H1 (cell line): ENCODE measurements around the gene TBC1D23. TPM values are rescaled to one million over a fixed set of nuclear protein-coding genes. Genes with fewer than 3 reads are reported as not detected.
"Not testable (repeated sequence)": the region's sequence is repeated elsewhere in the genome, so short reads cannot be mapped to it uniquely, and the experiment has no call there.

ENCODE experiments used
- CTCF ChIA-PET: fragments of 300-600 bp; sonication (Branson Sonifier 250); formaldehyde crosslinking; loops from one replicate; lab custom pipeline; 2021; ENCODE audit not compliant: partially characterized antibody; lab: Charles Lee
- POLR2A ChIA-PET: fragments of 300-600 bp; sonication (Branson Sonifier 250); formaldehyde crosslinking; loops from one replicate; lab custom pipeline; 2021; ENCODE audit warnings: inconsistent platforms; ENCODE audit not compliant: partially characterized antibody; lab: Charles Lee
- DNase-seq, 2 experiments: peaks; one replicate each; pipeline versions ENCODE4 v3.0.0 to v3.0.0-alpha.2; 2010 to 2022; ENCODE audit warnings: low spot score in 2 of 2, low read depth in 1 of 2, mixed read lengths in 1 of 2
- FAIRE-seq: peaks from 2 replicates; lab custom pipeline; 2011; peaks lifted over from hg19 to GRCh38; lab: Jason Lieb, UNC
- H2AFZ ChIP-seq: 2 replicates; pipeline ENCODE4 v1.8.1; 2012; ENCODE audit warnings: low read length, inconsistent platforms
- H2AK5ac ChIP-seq: 2 replicates; pipeline ENCODE4 v1.6.1; 2013; ENCODE audit warnings: low read depth, low read length
- H2BK120ac ChIP-seq: replicated peaks from 2 replicates; pipeline ENCODE3; 2013; ENCODE audit warnings: low read depth, low read length, inconsistent platforms
- H2BK12ac ChIP-seq: 2 replicates; pipeline ENCODE4 v1.6.1; 2013; ENCODE audit warnings: low read depth, low read length
- H2BK15ac ChIP-seq: 2 replicates; pipeline ENCODE4 v1.6.1; 2013; ENCODE audit warnings: low read length
- H2BK20ac ChIP-seq: 2 replicates; pipeline ENCODE4 v1.6.1; 2013; ENCODE audit warnings: low read length
- H2BK5ac ChIP-seq: 2 replicates; pipeline ENCODE4 v1.6.1; 2013; ENCODE audit warnings: low read depth, low read length
- H3K14ac ChIP-seq: 2 replicates; pipeline ENCODE4 v1.6.1; 2013; ENCODE audit warnings: inconsistent platforms; ENCODE audit not compliant: insufficient read length
- H3K18ac ChIP-seq: 2 replicates; pipeline ENCODE4 v1.6.1; 2013; ENCODE audit warnings: low read length; ENCODE audit errors: extremely low read depth
- H3K23ac ChIP-seq: 2 replicates; pipeline ENCODE4 v1.6.1; 2013; ENCODE audit warnings: inconsistent platforms; ENCODE audit not compliant: insufficient read length
- H3K23me2 ChIP-seq: 2 replicates; pipeline ENCODE4 v1.6.1; 2013; ENCODE audit warnings: low read depth, low read length
- H3K27ac ChIP-seq: 2 replicates; pipeline ENCODE4 v1.6.1; 2011; ENCODE audit warnings: low read depth, low read length, inconsistent platforms
- H3K27me3 ChIP-seq, 4 experiments: replicated peaks in 1 of 4; 1 replicate in 1 of 4; 2 replicates in 3 of 4; pipeline versions ENCODE4 v1.6.1 to v1.8.1; 2011 to 2013; ENCODE audit warnings: low read length in 3 of 4, mild to moderate bottlenecking in 3 of 4, inconsistent platforms in 2 of 4, mixed read lengths in 2 of 4, moderate library complexity in 1 of 4; ENCODE audit not compliant: control insufficient read depth in 3 of 4, insufficient read depth in 3 of 4; ENCODE audit errors: extremely low read depth in 1 of 4
- H3K36me3 ChIP-seq, 4 experiments: 2 replicates each; pipeline versions ENCODE4 v1.6.1 to v1.8.1; 2011 to 2013; ENCODE audit warnings: mild to moderate bottlenecking in 4 of 4, low read length in 3 of 4, moderate library complexity in 2 of 4, control low read depth in 1 of 4, inconsistent platforms in 1 of 4; ENCODE audit not compliant: insufficient read depth in 4 of 4, control insufficient read depth in 2 of 4
- H3K4ac ChIP-seq: replicated peaks from 2 replicates; pipeline ENCODE3; 2013; ENCODE audit warnings: low read length, low read depth, mixed read lengths, inconsistent platforms; ENCODE audit not compliant: insufficient read length
- H3K4me1 ChIP-seq, 4 experiments: replicated peaks in 1 of 4; 1 replicate in 1 of 4; 2 replicates in 3 of 4; pipeline versions ENCODE4 v1.6.1 to v1.8.1; 2011 to 2013; ENCODE audit warnings: low read length in 3 of 4, inconsistent platforms in 2 of 4, mixed read lengths in 1 of 4; ENCODE audit not compliant: insufficient read depth in 4 of 4, control insufficient read depth in 3 of 4
- H3K4me2 ChIP-seq, 2 experiments: 2 replicates each; pipeline versions ENCODE4 v1.6.1 to v1.8.1; 2011 to 2013; ENCODE audit warnings: low read depth in 2 of 2, low read length in 2 of 2, control low read depth in 1 of 2, inconsistent platforms in 1 of 2, mild to moderate bottlenecking in 1 of 2; ENCODE audit not compliant: insufficient read depth in 1 of 2
- H3K4me3 ChIP-seq, 4 experiments: fragments of 200-600, 300-600 bp in 1 of 4; sonication (generic), shearing (Covaris generic), sonication (Bioruptor Twin) in 1 of 4; 2 replicates each; pipeline versions ENCODE4 v1.5.1 to v1.8.1; 2011 to 2016; ENCODE audit warnings: low read length in 4 of 4, low read depth in 3 of 4, control low read depth in 2 of 4, inconsistent platforms in 2 of 4, mild to moderate bottlenecking in 2 of 4, mixed read lengths in 1 of 4, moderate library complexity in 1 of 4; ENCODE audit not compliant: insufficient read depth in 2 of 4; ENCODE audit errors: extremely low read depth in 1 of 4
- H3K56ac ChIP-seq: replicated peaks from 2 replicates; pipeline ENCODE3; 2013; ENCODE audit warnings: low read depth, mild to moderate bottlenecking, mixed read lengths, low read length, inconsistent platforms; ENCODE audit not compliant: insufficient read length
- H3K79me1 ChIP-seq: 2 replicates; pipeline ENCODE4 v1.6.1; 2013; ENCODE audit warnings: low read depth, low read length, control low read depth
- H3K79me2 ChIP-seq, 2 experiments: 2 replicates each; pipeline versions ENCODE4 v1.6.1 to v1.8.1; 2012 to 2013; ENCODE audit warnings: low read length in 2 of 2, mild to moderate bottlenecking in 2 of 2, inconsistent platforms in 1 of 2; ENCODE audit not compliant: insufficient read depth in 2 of 2, control insufficient read depth in 1 of 2
- H3K9ac ChIP-seq, 4 experiments: replicated peaks in 1 of 4; 1 replicate in 1 of 4; 2 replicates in 3 of 4; pipeline versions ENCODE4 v1.6.1 to v1.8.1; 2011 to 2013; ENCODE audit warnings: low read depth in 3 of 4, low read length in 3 of 4, control low read depth in 2 of 4, mild to moderate bottlenecking in 2 of 4, moderate library complexity in 2 of 4, inconsistent platforms in 1 of 4; ENCODE audit errors: extremely low read depth in 1 of 4
- H3K9me3 ChIP-seq, 2 experiments: 2 replicates each; pipeline versions ENCODE4 v1.6.1 to v1.8.1; 2012 to 2013; ENCODE audit warnings: mild to moderate bottlenecking in 2 of 2, moderate library complexity in 2 of 2, control low read depth in 1 of 2, inconsistent platforms in 1 of 2, low read depth in 1 of 2, low read length in 1 of 2, mixed read lengths in 1 of 2; ENCODE audit not compliant: insufficient read depth in 2 of 2
- H4K20me1 ChIP-seq, 2 experiments: replicated peaks in 1 of 2; 2 replicates each; pipeline versions ENCODE3 to v1.8.1; 2011 to 2013; ENCODE audit warnings: inconsistent platforms in 2 of 2, low read length in 2 of 2, mild to moderate bottlenecking in 1 of 2; ENCODE audit not compliant: insufficient read depth in 2 of 2, control insufficient read depth in 1 of 2
- H4K5ac ChIP-seq: 2 replicates; pipeline ENCODE4 v1.6.1; 2013; ENCODE audit warnings: low read length, low read depth, mixed read lengths, inconsistent platforms; ENCODE audit not compliant: insufficient read length
- H4K8ac ChIP-seq: 2 replicates; pipeline ENCODE4 v1.8.0; 2013; ENCODE audit warnings: mild to moderate bottlenecking, moderate library complexity, low read length, inconsistent platforms; ENCODE audit not compliant: insufficient read depth; ENCODE audit errors: extremely low read depth
- H4K91ac ChIP-seq: replicated peaks from 2 replicates; pipeline ENCODE3; 2013; ENCODE audit warnings: low read length, mixed read lengths, inconsistent platforms; ENCODE audit not compliant: insufficient read length
- WGBS, 2 experiments: shearing (Covaris generic) in 1 of 2; methylation state at CpG; one replicate each; pipeline versions ENCODE4 v1.1.6 to v1.1.7; 2013 to 2015; ENCODE audit warnings: low lambda C conversion rate in 2 of 2, mixed read lengths in 2 of 2, inconsistent platforms in 1 of 2, low coverage in 1 of 2, missing lambda C conversion rate in 1 of 2; ENCODE audit not compliant: insufficient replicate concordance in 2 of 2, insufficient coverage in 1 of 2, insufficient read length in 1 of 2; ENCODE audit errors: extremely low coverage in 1 of 2, missing lambda C conversion rate in 1 of 2; 5-methylcytosine and 5-hydroxymethylcytosine counted together
- polyA plus RNA-seq, 7 experiments: library from polyadenylated mRNA; depleted of rRNA in 3 of 7; stranded (reverse) in 5 of 7; unstranded in 2 of 7; fragments of >200 nt in 5 of 7; fragments of 200-250 nt in 2 of 7; gene quantifications; 1 replicate in 5 of 7; 2 replicates in 1 of 7; 4 replicates in 1 of 7; pipeline versions ENCODE4 v1.2.1 to v1.2.3, GENCODE V29; 2011 to 2013; ENCODE audit warnings: missing spikeins in 2 of 7, mixed read lengths in 2 of 7
- total RNA-seq: library from RNA; stranded (reverse); fragmentation: NEBNext Ultra II Directional; extraction: Animal tissue kit (Norgen Biotek cat#: 25700); gene quantifications from 2 replicates; pipeline ENCODE4 v1.2.1, GENCODE V29; 2021

TBC1D23 gene
- total and polyA plus RNA-seq, 2 of the 8 experiments (the other 6 are each of a cell fraction or from before 2014, with no cell fraction given): 6.4 to 29.3 TPM

DNA sequence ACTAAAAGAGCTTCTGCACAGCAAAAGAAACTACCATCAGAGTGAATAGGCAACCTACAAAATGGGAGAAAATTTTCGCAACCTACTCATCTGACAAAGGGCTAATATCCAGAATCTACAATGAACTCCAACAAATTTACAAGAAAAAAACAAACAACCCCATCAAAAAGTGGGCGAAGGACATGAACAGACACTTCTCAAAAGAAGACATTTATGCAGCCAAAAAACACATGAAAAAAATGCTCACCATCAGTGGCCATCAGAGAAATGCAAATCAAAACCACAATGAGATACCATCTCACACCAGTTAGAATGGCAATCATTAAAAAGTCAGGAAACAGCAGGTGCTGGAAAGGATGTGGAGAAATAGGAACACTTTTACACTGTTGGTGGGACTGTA lies 91.0 kb downstream of the TBC1D23 start:
- POLR2A ChIA-PET: interaction anchor here (1.7 kb wide), 1 partner anchor 13 kb away, joined by 5 read pairs; no protein-coding TSS in a partner anchor
- not testable (repeated sequence) for H2BK5ac ChIP-seq, H3K27me3 ChIP-seq

More for the DNA sequence above, 91.0 kb downstream of the TBC1D23 start:
- H3K4me1 ChIP-seq, H4K5ac ChIP-seq, FAIRE-seq, H2BK12ac ChIP-seq, DNase-seq, H4K91ac ChIP-seq, H4K8ac ChIP-seq, H2AK5ac ChIP-seq, H3K79me1 ChIP-seq, H3K18ac ChIP-seq, H2BK20ac ChIP-seq, H3K23me2 ChIP-seq, H3K56ac ChIP-seq, H3K9ac ChIP-seq, CTCF ChIA-PET, H3K4me3 ChIP-seq, H4K20me1 ChIP-seq, H2BK120ac ChIP-seq, H3K79me2 ChIP-seq, H3K14ac ChIP-seq, H3K23ac ChIP-seq, H3K4ac ChIP-seq, H3K36me3 ChIP-seq, H3K9me3 ChIP-seq, H2BK15ac ChIP-seq, H3K27ac ChIP-seq, H3K4me2 ChIP-seq, H2AFZ ChIP-seq: not testable (repeated sequence)
- WGBS, 2 experiments: no CpG with 5 or more reads among the region's 2 CpGs
